Stimulated activated CD8-positive, alpha-beta memory T cell treated with anti-CD3 and anti-CD28 coated beads, Interleukin-15, amount 100 ng/mL, for 48 hours (primary cell): ENCODE results near the gene GPR146.
A peak's percentile ranks its signal among the peaks of the same experiment; 100 is the strongest.
"Not testable (repeated sequence)": the region's sequence is repeated elsewhere in the genome, so short reads cannot be mapped to it uniquely, and the experiment has no call there.

Experiments
- DNase-seq, 2 donors: peaks; one replicate each; pipeline ENCODE4 v3.0.0-alpha.2; 2020; ENCODE audit warnings: low read depth in 2 of 2

Gene GPR146

DNA sequence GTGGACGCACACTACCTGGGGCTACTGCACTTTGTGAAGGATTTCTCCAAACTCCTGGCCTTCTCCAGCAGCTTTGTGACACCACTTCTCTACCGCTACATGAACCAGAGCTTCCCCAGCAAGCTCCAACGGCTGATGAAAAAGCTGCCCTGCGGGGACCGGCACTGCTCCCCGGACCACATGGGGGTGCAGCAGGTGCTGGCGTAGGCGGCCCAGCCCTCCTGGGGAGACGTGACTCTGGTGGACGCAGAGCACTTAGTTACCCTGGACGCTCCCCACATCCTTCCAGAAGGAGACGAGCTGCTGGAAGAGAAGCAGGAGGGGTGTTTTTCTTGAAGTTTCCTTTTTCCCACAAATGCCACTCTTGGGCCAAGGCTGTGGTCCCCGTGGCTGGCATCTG is 14.0 kb downstream of the GPR146 start:
- DNase-seq, result no peak

DNA sequence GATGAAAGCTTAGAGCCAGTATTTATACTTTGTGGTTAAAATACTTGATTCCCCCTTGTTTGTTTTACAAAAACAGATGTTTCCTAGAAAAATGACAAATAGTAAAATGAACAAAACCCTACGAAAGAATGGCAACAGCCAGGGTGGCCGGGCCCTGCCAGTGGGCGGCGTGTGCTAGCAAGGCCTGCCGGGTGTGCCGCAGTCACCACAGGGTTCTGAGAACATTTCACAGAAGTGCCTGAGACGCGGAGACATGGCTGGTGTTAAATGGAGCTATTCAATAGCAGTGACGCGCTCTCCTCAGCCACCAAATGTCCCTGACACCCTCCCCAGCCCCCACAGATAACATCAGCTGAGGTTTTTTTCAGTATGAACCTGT is 14.5 kb downstream of the GPR146 start:
- no peak for DNase-seq

DNA sequence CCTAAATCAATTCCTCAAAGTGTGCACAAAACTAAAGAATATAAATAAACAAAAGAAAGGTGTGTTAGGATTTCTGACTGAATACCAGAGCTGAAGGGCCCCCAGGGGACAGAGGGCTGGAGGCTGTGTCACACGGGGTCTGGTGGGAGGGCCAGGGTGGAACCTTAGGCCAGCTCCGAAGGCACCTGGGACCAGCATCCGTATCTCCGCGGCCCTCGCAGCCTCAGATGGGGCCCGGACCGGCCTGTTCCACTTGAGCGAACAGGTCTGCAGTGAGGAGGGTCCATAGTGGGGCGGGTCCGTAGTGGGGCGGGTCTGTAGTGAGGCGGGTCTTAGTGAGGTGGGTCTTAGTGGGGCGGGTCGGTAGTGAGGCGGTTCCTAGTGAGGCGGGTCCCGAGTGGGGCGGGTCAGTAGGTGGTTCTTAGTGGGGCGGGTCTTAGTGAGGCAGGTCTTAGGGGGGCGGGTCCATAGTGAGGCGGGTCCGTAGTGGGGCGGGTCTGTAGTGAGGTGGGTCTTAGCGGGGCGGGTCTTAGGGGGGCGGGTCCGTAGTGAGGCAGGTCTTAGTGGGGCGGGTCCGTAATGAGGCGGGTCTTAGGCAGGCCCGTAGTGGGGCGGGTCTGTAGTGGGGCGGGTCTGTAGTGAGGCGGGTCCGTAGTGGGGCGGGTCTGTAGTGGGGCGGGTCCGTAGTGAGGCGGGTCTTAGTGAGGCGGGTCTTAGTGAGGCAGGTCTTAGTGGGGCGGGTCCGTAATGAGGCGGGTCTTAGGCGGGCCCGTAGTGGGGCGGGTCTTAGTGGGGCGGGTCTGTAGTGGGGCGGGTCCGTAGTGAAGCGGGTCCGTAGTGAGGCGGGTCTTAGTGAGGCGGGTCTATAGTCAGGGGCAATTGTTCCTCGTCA is 15.1 kb downstream of the GPR146 start:
- DNase-seq, result peak in 1 of 2 donors; percentile 27

DNA sequence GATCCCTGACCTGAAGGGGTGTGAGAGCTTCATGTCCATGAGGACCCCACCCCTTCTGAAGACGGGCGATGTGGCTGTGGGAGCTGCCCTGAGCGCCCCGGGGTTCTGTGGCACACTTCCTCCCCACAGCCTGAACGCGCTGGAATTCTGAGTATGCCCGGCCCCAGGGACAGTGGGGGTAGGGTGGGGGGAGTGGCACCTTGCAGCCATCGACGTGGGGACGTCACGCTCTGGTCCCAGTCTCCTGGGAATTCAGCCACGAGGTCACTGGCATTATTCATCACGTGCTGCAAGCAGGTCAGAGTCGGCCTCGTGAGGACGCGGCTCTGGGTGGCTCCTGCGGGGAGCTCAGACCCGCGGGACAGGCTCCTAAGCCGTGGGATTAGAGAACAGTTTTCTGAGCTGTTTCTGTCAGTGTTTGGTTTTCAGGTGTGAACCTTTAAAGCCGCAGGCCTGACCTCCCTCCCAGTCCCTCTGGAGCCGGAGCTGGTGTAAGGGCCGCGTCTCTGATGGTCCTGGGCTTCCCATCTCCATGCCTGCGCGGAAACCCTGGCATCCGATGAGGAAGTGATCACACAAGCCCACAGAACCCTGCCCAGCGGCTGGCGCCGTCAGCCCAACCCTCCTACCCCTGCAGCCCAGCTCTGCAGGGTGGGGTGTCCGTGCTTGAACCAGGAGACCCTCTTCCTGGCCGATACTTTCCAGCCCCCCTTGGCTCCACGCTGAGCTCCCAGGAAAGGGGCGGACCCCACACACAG is 16.1 kb downstream of the GPR146 start:
- DNase-seq, result no peak

DNA sequence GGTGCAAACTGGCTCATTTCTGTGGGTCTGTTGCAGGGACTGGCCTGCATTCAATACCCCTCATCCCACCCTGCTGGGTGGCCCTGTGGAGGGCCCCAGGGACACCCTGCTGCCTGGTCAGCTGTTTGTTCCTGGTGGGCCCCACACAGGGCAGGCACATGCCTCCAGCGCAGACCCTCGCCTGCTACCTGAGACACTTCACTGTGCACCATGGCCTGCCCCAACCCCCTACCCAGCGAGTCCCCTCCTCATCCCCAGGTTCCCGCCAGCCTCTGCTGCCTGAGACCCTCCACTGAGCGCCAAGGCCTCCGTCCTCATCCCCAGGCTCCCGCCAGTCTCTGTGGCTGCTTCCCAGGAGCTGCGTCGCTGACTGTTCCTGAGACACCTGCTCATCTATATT is 16.8 kb downstream of the GPR146 start:
- DNase-seq, result no peak

DNA sequence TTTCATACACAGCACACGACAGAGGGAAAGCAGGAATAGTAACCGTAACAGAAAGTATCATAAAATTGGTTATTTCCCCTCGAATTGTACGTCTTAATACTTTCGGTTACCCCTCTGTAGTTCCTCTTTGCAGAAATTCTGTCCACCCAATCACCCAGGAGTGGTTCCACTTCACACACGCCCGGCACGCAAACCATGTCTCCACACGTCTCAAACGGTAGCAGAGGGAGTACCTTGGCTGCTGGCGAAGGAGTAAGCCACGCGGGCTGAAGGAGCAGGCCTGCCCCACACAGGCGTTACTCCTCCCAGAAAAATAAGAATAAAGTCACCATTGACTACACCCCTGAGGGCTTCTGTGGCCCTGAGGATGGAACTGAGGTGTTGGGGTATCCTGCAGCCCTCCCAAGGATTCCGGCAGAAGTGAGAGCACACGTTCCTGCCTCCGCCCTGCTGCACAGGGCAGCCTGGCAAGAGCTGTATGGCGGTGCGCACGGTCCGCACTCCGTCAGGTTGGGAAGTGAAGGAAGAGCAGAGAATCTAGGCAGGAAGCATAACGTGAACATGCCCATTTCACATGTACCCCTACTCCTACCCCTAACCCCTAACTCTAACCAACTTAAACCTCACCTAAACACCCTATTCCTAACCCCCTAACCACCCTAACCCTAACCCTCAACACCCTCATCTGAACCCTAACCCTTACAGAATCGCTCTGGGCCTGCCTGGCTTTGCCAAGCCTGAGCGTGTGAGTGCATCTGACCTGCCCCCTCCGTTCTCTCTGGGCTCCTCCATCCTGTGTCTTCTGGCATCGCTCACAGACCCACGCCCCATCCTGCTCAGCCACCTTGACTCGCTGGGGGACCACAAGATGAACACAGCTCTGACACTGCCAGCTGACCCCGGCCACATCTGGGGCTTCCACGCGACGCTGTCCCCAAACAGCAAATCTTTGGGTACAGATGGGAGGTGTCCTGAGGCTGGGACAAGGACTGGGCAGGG is 18.2 kb downstream of the GPR146 start:
- no peak for DNase-seq

DNA sequence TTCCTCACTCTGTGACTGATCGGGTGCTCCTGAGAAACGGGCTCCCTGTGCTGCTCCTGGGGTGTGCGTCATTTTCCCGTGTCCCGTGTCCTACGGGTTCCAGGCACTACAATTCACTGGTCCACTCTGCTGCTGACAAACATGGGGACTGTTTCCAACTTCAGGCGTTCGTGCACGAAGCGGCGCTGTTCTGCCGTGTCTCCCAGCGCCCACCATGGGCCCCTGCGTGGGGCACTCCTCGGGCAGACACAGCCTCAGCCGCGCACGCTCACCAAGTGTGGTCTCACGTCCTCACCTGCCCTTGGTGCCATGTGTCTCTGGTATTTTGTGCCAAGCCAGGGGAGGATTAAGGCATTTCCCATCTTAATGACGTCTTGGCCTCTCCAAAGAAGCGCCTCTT is 19.0 kb downstream of the GPR146 start:
- DNase-seq, result no peak

DNA sequence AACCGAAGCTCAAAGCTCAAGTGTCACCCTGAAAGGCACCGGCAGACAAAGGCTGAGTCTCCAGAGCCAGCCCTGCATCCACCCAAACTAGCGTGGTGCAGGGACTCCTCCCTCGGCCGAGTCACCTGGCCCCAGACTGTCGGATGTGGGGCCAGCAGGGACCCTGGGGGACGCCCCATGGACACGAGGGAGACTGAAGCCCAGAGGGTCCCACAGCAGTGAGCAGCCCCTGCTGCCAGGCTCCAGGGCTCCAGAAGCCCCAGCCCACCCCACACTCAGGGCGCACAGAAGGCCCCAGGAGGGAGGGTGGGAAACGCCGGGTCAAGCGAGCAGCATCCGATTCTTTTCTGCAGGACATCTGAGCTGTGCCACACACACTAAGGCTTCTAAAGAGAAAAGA is 20.2 kb downstream of the GPR146 start:
- no peak for DNase-seq

DNA sequence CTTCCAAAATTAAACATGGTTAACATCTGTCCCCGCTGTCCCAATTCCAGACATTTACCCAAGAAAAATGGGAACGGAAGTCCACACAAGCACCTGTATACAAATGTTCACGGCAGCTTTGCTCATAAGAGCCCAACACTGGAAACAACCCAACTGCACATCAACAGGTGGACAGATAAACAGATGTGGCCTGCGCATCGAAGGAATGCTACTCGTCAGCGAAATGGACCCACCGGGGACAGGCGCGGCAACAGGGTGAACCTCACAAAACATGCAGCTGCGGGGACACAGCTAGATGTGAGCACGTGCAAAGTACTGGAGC is 20.9 kb downstream of the GPR146 start:
- DNase-seq, result no peak

DNA sequence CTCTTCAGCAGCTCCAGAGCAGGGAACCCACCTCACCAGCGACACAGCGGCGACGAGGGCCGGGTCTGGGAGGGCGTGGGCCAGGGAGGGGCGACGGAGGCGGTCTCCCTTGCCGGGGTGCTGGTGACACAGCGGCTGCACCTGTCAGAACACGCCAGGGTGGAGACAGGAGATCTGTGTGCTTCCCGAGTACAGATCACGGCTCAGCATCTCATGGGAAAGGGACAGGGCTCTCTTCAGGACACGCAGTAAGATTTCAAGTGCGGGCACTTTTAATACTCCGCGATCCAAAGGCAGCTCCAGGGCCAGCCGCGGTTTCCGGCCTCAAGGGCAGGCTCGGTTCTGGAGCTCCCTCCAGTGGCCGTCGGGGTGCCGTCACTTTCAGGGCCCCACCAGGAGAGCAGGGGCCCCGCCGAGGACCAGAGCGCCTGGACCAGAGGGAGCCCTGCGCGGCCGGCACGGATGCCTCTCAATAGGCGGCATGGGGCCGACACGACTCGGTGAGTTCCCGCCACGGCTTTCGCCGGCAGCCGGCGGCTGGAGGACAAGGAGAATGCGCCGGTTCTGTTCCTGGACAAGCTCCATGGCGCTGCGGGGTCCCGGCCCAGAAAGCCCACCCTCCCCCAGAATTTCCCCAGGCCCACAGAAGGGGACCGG is 21.4 kb downstream of the GPR146 start:
- peak; percentile 64 to 65 for DNase-seq

DNA sequence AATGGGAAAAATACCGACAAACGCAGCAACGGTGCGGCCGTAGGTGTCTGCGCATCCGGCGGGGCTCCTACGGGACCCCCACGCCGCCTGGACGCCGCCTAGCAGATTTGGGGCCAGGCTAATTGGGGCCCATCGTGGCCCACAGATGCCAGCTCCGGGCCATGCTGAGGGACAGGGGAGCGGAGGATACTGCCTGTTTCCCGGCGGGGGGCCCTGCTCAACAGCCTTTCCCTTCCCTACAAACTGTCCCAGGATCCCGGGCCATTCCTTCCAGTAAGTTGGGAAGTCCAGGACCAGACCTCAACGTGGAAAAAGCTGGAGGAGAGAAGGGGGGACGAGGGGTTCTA is 21.9 kb downstream of the GPR146 start:
- no peak for DNase-seq

DNA sequence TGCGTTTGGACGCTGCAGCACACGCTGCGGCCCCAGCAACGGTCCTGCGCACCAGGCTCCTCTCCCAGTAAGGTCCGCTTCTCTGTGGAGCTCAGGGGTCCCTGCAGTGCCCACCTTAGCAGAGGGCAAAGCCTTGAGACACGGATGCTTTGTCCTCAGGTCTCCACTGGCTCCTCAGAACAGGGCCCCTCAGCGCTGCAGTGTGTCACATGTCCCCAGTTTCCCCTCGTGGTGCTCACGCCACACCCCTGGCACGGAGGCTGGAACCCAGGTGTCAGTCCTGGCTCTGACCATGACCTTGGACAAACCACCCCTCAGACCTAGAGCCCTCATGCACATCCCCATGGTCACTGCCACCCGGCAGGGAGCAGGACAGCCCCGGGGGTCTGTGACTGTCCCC is 23.7 kb downstream of the GPR146 start:
- DNase-seq, result no peak

DNA sequence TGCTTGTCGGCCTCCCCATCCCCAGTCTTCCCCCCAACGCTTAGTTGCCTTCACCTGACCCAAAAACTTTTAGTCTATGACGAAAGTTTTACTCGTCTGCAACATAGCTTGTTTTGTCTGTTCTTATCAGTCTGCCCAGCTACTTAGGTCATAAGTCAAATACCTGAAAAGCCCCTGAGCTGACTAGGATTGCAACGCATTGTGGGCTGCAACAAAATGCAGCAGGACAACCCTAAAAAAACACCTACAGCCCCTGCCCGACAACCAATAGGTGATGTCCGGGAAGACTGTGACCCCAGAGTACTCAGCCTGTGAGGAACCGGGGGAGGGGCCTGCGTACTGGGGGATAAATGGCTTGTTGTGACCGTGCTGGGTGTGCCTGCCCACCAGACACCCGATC is 24.3 kb downstream of the GPR146 start:
- DNase-seq, result no peak

DNA sequence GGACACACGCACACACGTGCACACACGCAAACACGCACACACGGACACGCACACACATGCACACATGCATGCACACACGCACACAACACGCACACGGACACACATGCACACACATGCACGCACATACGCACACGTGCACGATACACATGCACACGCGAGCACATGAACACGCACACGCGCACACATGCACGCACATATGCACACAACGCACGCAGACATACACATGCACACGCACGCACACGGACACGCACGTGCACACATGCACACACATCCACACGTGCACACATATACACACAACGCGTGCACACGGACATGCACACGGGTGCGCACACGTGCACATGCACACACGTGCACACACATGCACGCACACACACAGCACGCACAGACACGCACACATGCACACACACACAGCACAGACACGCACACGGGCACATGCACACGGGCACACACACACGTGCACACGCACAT is 26.2 kb downstream of the GPR146 start:
- DNase-seq, result no peak

DNA sequence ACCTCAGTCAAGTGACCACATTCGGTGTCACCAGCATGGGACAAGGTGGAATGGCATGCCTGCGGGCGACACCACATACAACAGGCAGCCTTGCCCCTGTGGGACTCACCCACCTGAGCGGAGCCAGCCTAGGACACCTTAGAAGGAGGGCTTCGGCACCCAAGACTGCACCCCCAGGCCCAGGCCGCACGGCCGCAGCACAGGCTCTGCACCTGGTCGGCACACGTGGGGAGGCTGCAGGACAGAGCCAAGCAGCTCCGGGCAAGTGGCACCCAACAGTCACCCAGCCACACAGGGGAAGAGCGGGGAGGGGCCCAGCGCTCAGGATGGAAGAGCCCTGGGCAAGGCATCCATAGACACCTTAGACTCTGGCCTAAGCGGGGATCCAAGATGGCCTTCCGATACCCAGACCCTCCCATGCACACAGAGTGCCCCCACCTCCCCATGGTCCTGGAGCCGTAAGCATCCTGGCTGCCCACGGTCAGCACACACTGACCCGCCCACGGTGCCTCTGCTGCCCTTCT is 27.4 kb downstream of the GPR146 start:
- DNase-seq, result no peak

DNA sequence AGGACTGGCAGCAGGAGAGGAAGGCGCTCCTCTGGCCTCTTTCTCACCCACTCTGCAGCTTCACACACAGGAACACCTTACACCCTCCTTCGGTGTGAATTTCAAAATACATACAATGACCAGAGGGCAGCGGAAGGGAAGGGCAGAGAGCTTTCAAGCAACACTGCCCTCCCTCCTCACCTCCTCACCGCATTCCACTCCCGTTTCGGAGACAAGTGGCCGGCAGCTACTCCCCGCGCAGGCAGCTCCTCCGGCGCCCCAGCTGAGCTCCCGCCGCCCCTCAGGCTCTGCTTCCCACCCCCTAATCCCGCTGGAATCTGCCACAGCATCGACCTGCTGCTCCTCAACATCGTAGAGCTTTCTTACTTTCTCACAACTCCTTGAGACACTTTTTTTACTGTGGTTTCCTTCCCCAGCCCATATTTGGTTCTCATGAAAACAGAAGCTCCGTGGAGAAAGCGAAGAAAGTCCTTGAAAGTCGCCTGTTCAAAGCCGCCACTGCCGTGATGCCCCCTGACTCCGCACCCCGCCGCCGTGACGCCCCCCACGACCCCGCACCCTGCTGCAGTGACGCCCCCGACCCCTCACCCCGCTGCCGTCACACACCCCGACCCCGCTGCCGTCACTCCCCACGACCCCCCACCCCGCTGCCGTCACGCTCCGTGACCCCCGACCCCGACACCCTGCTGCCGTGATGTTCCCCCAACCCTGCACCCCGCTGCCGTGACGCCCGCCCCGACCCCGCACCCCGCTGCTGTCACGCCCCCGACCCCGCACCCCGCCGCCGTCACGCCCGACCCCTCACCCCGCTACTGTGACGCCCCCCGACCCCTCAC is 29.0 kb downstream of the GPR146 start:
- DNase-seq, result no peak

DNA sequence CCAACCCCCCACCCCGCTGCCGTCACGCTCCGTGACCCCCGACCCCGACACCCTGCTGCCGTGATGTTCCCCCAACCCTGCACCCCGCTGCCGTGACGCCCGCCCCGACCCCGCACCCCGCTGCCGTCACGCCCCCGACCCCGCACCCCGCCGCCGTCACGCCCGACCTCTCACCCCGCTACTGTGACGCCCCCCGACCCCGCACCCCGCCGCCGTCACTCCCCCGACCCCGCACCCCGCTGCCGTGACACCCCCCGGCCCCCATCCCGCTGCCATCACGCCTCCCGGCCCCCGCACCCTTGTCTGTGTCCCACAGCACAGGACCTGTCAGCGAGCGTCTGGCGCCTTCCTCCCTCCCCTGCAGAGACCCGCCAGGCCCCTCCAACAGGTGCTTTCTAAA is 29.7 kb downstream of the GPR146 start:
- DNase-seq, result not testable (repeated sequence)

DNA sequence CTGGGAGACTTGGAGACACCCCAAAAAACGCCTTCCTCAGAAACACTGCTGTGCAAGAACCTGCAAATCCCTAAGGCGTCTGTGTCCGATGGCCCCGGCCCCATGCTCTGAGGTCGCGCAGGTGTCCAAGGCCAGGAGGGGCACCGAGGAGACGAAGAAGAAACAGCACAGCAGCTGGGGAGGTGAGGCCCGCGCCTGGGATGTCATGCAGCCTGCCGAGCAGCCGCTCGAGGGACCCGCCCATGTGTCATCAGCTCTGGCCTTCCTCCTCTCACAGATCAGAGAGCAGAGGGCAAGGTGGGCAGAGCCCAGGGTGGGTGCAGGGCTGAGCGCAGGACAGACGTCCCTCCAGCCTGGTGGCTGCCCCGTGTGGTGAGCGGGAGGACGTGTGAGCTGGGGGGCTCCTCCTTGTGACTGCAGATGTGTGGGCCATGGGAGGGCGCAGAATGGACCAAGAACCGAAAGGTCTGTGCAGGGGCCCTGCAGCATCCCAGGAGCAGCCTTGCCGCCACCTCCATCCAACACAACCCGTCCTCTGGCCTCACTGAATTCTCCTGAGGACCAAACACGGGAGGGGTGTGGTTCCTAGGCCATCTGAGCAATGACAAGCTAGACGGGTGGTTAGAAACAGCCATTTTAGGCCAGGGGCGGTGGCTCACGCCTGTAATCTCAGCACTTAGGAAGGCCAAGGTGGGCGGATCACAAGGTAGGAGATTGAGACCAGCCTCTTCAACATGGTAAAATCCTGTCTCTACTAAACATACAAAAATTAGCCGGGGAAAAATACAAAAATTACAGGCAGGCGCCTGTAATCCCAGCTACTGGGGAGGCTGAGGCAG is 30.5 kb downstream of the GPR146 start:
- DNase-seq, result no peak
